WTC11 (cell line): ENCODE measurements around the gene HNF1B. TPM values are rescaled to one million over a fixed set of nuclear protein-coding genes. Genes with fewer than 3 reads are reported as not detected.

ENCODE experiments used
- ATAC-seq: fragments of 200-7000 bp; cut with Tn5 transposase; 2 replicates; pipeline ENCODE4 v1.10.0; 2021; ENCODE audit warnings: mild to moderate bottlenecking, moderate library complexity
- CTCF ChIA-PET: fragments of 300-600 bp; sonication (Branson Sonifier 250); formaldehyde crosslinking; loops from one replicate; lab custom pipeline; 2021; ENCODE audit warnings: antibody characterized with exemption; lab: Charles Lee
- POLR2A ChIA-PET: fragments of 350-600 bp; sonication (Branson Sonifier 250); formaldehyde crosslinking; loops from one replicate; lab custom pipeline; 2021; ENCODE audit warnings: antibody characterized with exemption; lab: Charles Lee
- DNase-seq: peaks from one replicate; pipeline ENCODE4 v3.0.0; 2021; ENCODE audit warnings: low spot score
- H3K27ac Mint-ChIP-seq: 2 replicates; pipeline ENCODE4 v1.8.0; 2021; ENCODE audit warnings: mixed read lengths
- H3K27me3 Mint-ChIP-seq: 2 replicates; pipeline ENCODE4 v1.8.0; 2021; ENCODE audit warnings: low read depth, mild to moderate bottlenecking, moderate library complexity, mixed read lengths
- H3K36me3 Mint-ChIP-seq: 2 replicates; pipeline ENCODE4 v1.8.0; 2021; ENCODE audit warnings: mixed read lengths
- H3K4me1 Mint-ChIP-seq: 2 replicates; pipeline ENCODE4 v1.8.0; 2022; ENCODE audit warnings: mixed read lengths
- H3K4me3 Mint-ChIP-seq: 2 replicates; pipeline ENCODE4 v1.8.0; 2021; ENCODE audit warnings: mild to moderate bottlenecking, moderate library complexity, mixed read lengths
- H3K9me3 Mint-ChIP-seq: 2 replicates; pipeline ENCODE4 v1.8.0; 2021; ENCODE audit warnings: mixed read lengths
- AFF4 ChIP-seq: sonication (generic); formaldehyde crosslinking; IDR thresholded peaks from 2 replicates; pipeline ENCODE4 v1.8.1; 2023; ENCODE audit warnings: mild to moderate bottlenecking, missing genetic modification reagents, borderline replicate concordance
- ATF6 ChIP-seq: sonication (generic); formaldehyde crosslinking; IDR thresholded peaks from 2 replicates; pipeline ENCODE4 v1.8.1; 2023; ENCODE audit warnings: mild to moderate bottlenecking, missing genetic modification reagents
- CDX4 ChIP-seq: fragments of 250-450 bp; sonication (Bioruptor Pico); IDR thresholded peaks from 2 replicates; pipeline ENCODE4 v1.9.0; 2021; ENCODE audit warnings: moderate library complexity, mild to moderate bottlenecking, inconsistent platforms, borderline replicate concordance
- CTCF ChIP-seq: fragments of 200-600 bp; IDR thresholded peaks from 2 replicates; pipeline ENCODE4 v1.8.0; 2022; ENCODE audit warnings: antibody characterized with exemption
- ELF4 ChIP-seq: sonication (generic); formaldehyde crosslinking; IDR thresholded peaks from 2 replicates; pipeline ENCODE4 v1.8.1; 2022; ENCODE audit warnings: low read depth, mild to moderate bottlenecking, moderate library complexity, missing genetic modification reagents
- ESRRA ChIP-seq: sonication (generic); formaldehyde crosslinking; IDR thresholded peaks from 2 replicates; pipeline ENCODE4 v1.8.1; 2022; ENCODE audit warnings: mild to moderate bottlenecking, missing genetic modification reagents, borderline replicate concordance
- GABPB1 ChIP-seq: sonication (generic); formaldehyde crosslinking; IDR thresholded peaks from 2 replicates; pipeline ENCODE4 v1.8.1; 2023; ENCODE audit warnings: mild to moderate bottlenecking, missing genetic modification reagents
- KAT7 ChIP-seq: sonication (generic); formaldehyde crosslinking; IDR thresholded peaks from 2 replicates; pipeline ENCODE4 v1.8.1; 2023; ENCODE audit warnings: missing genetic modification reagents, mild to moderate bottlenecking, borderline replicate concordance
- MAX ChIP-seq: sonication (generic); formaldehyde crosslinking; IDR thresholded peaks from 2 replicates; pipeline ENCODE4 v1.8.0; 2022; ENCODE audit warnings: mild to moderate bottlenecking, missing genetic modification reagents
- MXD4 ChIP-seq: fragments of 250-450 bp; sonication (Bioruptor Pico); IDR thresholded peaks from 2 replicates; pipeline ENCODE4 v1.8.0; 2021; ENCODE audit warnings: mild to moderate bottlenecking, moderate library complexity, borderline replicate concordance
- NFATC4 ChIP-seq: fragments of 250-450 bp; sonication (Bioruptor Pico); IDR thresholded peaks from 2 replicates; pipeline ENCODE4 v1.9.0; 2021; ENCODE audit warnings: mild to moderate bottlenecking
- OVOL2 ChIP-seq: fragments of 250-450 bp; sonication (Bioruptor Pico); IDR thresholded peaks from 2 replicates; pipeline ENCODE4 v1.9.0; 2021; ENCODE audit warnings: mild to moderate bottlenecking, borderline replicate concordance
- SOX15 ChIP-seq: fragments of 250-450 bp; sonication (Bioruptor Pico); IDR thresholded peaks from 2 replicates; pipeline ENCODE4 v1.9.0; 2021; ENCODE audit warnings: mild to moderate bottlenecking
- USF2 ChIP-seq: sonication (generic); formaldehyde crosslinking; IDR thresholded peaks from 2 replicates; pipeline ENCODE4 v1.8.1; 2023; ENCODE audit warnings: mild to moderate bottlenecking, missing genetic modification reagents, moderate library complexity
- ZMAT4 ChIP-seq: fragments of 250-450 bp; sonication (Bioruptor Pico); IDR thresholded peaks from 2 replicates; pipeline ENCODE4 v1.9.0; 2021; ENCODE audit warnings: mild to moderate bottlenecking
- ZNF138 ChIP-seq: sonication (generic); formaldehyde crosslinking; conservative IDR thresholded peaks from 2 replicates; pipeline ENCODE4 v1.8.1; 2022; ENCODE audit warnings: mild to moderate bottlenecking, moderate library complexity, missing genetic modification reagents
- ZNF281 ChIP-seq: sonication (generic); formaldehyde crosslinking; IDR thresholded peaks from 2 replicates; pipeline ENCODE4 v1.8.0; 2023; ENCODE audit warnings: mild to moderate bottlenecking, missing genetic modification reagents
- ZNF423 ChIP-seq: fragments of 250-450 bp; sonication (Bioruptor Pico); IDR thresholded peaks from 2 replicates; pipeline ENCODE4 v2.1.2; 2022; ENCODE audit warnings: mild to moderate bottlenecking, moderate library complexity
- ZSCAN18 ChIP-seq: fragments of 250-450 bp; sonication (Bioruptor Pico); IDR thresholded peaks from 2 replicates; pipeline ENCODE4 v2.1.2; 2022; ENCODE audit warnings: mild to moderate bottlenecking, moderate library complexity
- total RNA-seq: library from RNA; stranded (reverse); gene quantifications from 3 replicates; pipeline ENCODE4 v1.2.3, GENCODE V29; 2021

HNF1B gene
- total RNA-seq, 1 experiment from 2014 or later: 0.26 TPM

- Mint-ChIP-seq H3K27me3 (no peaks in the 10 kb centered on the region; the same call in 1 of the 2 replicates), H3K36me3 (no peaks in the 10 kb centered on the region), H3K27ac (no peak overlapping the region), H3K4me3 (no peak overlapping the region), H3K9me3 (no peaks in the 10 kb centered on the region), H3K4me1 (peaks cover 4% of the 10 kb centered on the region)
- TF ChIP-seq ZNF138 (no peak), MAX (no peak), ZSCAN18 (CRISPR knock-in tag) (no peak), ZNF281 (no peak), ZMAT4 (CRISPR knock-in tag) (no peak), SOX15 (no peak), KAT7 (CRISPR knock-in tag) (no peak), GABPB1 (CRISPR knock-in tag) (no peak), ZNF423 (CRISPR knock-in tag) (no peak), NFATC4 (no peak), USF2 (no peak), ELF4 (CRISPR knock-in tag) (no peak), AFF4 (CRISPR knock-in tag) (no peak), MXD4 (CRISPR knock-in tag) (no peak), ESRRA (no peak), CDX4 (CRISPR knock-in tag) (no peak), CTCF (no peak), OVOL2 (CRISPR knock-in tag) (no peak), ATF6 (no peak)
- ATAC-seq (no peak), DNase-seq (no peak)
- CTCF ChIA-PET: interaction anchor here (2.5 kb wide), 1 partner anchor 98 kb away, joined by 5 read pairs; no protein-coding TSS in a partner anchor
- POLR2A ChIA-PET: interaction anchor here (0.6 kb wide), 1 partner anchor 12 kb away, joined by 4 read pairs; no protein-coding TSS in a partner anchor
Measured at GRCh38 chr17:37718324-37719048, 26.4 kb downstream of the HNF1B start.
